T-helper 1 cell treated with Interleukin-12 subunit alpha and Interleukin-12 subunit beta and Interleukin-4 antibody, amounts not matched to agents 30 μg/mL and 1 μg/mL, for 36 hours (primary cell): Measurements from ENCODE around the gene FTO.

ENCODE experiments used
- H3K27ac Mint-ChIP-seq: one replicate; pipeline ENCODE4 v1.8.0; 2021; ENCODE audit warnings: mild to moderate bottlenecking, mixed read lengths
- H3K27me3 Mint-ChIP-seq: one replicate; pipeline ENCODE4 v1.8.0; 2021; ENCODE audit warnings: low read depth, mixed read lengths
- H3K36me3 Mint-ChIP-seq: one replicate; pipeline ENCODE4 v1.8.0; 2021; ENCODE audit warnings: low read depth, mixed read lengths
- H3K4me1 Mint-ChIP-seq: one replicate; pipeline ENCODE4 v1.8.0; 2021; ENCODE audit warnings: low read depth, mixed read lengths
- H3K4me3 Mint-ChIP-seq: one replicate; pipeline ENCODE4 v1.8.0; 2021; ENCODE audit warnings: mild to moderate bottlenecking, moderate library complexity, mixed read lengths
- H3K9me3 Mint-ChIP-seq: one replicate; pipeline ENCODE4 v1.8.0; 2021; ENCODE audit warnings: mixed read lengths

The FTO gene

DNA sequence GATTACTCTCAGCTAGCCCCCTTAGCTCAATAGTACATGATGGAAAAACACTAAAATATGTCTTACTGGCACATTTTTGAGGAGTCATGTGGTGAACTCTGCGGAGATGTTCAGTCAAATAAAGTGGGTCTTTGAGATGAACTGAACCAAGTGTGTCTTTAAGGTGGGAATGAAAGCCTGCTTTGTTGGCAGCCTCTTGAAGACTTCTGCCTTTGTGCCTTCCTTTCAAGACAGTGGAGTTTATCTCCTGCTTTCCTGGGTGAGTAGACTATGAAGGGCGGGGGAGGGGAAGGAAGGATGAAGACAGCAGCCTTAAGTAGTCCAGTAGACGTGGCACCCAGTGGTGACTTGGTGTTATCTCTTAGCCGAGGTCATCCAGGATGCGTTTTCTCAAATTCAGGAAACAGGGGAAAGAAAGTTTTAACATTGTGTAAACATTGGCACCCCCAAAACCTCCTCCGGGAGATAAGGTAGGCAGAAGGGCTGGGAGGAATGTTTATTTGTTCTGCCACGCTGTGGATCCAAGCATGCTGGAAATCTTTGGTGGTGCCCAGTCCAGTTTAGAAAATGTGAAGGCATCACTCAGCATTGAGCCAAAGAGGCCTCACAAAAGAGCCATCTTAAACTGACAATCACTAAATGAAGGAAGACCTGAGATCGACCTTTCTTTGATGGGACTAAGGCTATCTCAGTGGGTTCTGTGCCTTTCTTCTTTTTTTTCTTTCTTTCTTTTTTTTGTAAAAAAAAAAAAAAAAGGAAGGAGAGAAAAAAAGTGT is 220.6 kb downstream of the FTO start:
- Mint-ChIP-seq H3K27me3 (no peaks in the 10 kb centered on the region), H3K9me3 (no peaks in the 10 kb centered on the region), H3K27ac (no peak overlapping the region), H3K4me3 (no peak overlapping the region), H3K36me3 (peaks cover 1% of the 10 kb centered on the region), H3K4me1 (peaks cover 39% of the 10 kb centered on the region)

DNA sequence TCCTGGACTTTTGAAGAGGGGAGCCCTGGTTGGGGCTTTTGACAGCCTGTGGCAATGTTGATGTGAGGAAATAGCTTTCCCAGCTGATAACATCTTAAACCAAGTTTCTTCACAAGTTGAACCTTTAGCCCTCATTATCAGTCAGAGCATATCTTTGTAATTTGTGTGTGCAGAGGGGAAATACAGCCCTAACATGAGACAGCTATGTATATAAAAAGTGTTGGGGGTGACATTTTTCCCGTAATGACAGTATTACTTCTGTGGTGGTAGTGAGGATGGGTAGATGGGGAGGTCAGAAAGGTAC is 221.1 kb downstream of the FTO start:
- Mint-ChIP-seq H3K36me3 (peaks cover 1% of the 10 kb centered on the region), H3K4me3 (no peak overlapping the region), H3K27me3 (no peaks in the 10 kb centered on the region), H3K27ac (peak overlapping the region; percentile 21), H3K9me3 (no peaks in the 10 kb centered on the region), H3K4me1 (peaks cover 39% of the 10 kb centered on the region)

DNA sequence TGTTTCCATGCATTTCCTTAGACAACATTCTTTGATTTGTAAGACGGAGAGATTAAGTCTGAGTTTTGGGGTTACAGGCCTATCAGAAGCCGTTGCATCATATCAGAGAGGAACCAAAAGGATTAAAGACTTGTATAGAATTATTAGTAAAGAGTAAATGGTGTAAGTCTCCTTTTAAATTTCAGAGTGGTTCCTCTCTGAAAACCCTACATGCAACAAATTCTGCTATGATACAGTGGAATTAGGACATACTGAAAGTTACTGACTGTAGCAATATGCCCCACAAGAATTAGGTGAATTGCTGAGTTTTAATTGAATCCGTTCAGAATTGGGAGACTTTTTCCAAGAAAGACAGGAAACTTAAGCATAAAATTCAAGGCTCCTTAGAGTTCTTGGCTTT is 221.6 kb downstream of the FTO start:
- H3K9me3 Mint-ChIP-seq = no peaks in the 10 kb centered on the region
- peaks cover 34% of the 10 kb centered on the region for H3K4me1 Mint-ChIP-seq
- H3K27ac Mint-ChIP-seq = peak overlapping the region; percentile 21
- H3K4me3 Mint-ChIP-seq = no peak overlapping the region
- no peaks in the 10 kb centered on the region for H3K27me3 Mint-ChIP-seq
- H3K36me3 Mint-ChIP-seq = peaks cover 1% of the 10 kb centered on the region

DNA sequence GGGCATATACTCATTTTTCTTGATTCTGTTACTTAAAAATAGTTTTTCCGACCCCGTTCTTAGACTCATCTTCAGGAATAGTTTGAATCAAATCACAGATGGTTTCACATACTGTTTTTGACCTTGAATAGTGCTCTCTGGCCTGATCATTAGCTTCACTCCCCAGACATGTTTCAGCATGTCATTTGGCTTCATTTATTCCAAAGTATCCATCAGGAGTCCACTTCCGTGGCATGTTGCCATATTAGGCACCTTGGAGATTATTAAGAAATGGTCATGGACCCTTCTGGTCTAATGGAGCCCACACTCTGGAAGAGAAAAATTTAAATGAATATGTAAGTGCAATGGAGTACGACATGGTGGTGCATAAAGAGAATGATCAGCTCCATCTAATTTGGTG is 222.3 kb downstream of the FTO start:
- Mint-ChIP-seq H3K27ac (no peak overlapping the region), H3K4me1 (peaks cover 31% of the 10 kb centered on the region), H3K36me3 (peaks cover 3% of the 10 kb centered on the region), H3K9me3 (no peaks in the 10 kb centered on the region), H3K4me3 (no peak overlapping the region), H3K27me3 (no peaks in the 10 kb centered on the region)

DNA sequence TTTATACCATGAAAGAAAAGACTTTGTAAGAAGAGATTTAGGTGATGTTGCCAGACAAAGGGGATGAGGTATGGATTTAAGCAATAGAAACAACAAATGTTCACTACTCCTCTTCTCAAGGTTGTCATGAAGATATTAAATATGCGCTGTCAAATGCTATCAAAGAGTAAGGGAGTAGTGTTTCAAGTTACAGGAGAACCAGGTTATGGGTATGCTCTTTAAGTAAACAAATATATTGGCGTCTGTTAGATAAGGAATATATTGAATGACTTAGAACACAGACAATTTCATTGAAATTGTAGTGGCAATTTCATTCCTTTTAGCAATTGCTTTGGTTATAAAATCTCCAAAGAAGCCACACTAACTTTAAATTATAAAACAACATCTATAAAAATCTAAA is 229.0 kb downstream of the FTO start:
- Mint-ChIP-seq H3K27me3 (no peaks in the 10 kb centered on the region), H3K9me3 (no peaks in the 10 kb centered on the region), H3K4me3 (no peak overlapping the region), H3K36me3 (peaks cover 6% of the 10 kb centered on the region), H3K27ac (no peak overlapping the region), H3K4me1 (peaks cover 4% of the 10 kb centered on the region)

DNA sequence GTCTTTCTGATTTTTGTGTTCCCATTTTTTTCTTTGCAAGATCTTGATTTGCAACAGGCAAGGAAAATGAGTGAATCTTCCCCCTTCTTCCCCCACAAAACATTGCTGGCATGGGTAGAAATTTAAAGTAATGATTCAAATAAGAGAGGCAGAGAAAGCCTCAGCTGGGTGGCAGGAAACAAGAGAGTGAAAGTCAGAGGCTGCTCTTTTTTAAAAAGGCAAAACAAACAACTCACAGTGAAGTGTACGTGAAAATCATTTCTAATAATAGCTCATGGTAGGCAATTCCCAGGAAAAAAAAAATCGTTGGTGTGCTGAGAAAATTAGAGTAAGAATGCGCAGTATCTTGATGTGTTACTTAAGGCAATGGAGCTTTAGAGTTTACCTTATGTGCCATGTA is 229.5 kb downstream of the FTO start:
- H3K4me3 Mint-ChIP-seq = no peak overlapping the region
- no peak overlapping the region for H3K27ac Mint-ChIP-seq
- H3K27me3 Mint-ChIP-seq = no peaks in the 10 kb centered on the region
- peaks cover 7% of the 10 kb centered on the region for H3K36me3 Mint-ChIP-seq
- peaks cover 4% of the 10 kb centered on the region for H3K4me1 Mint-ChIP-seq
- H3K9me3 Mint-ChIP-seq = no peaks in the 10 kb centered on the region

DNA sequence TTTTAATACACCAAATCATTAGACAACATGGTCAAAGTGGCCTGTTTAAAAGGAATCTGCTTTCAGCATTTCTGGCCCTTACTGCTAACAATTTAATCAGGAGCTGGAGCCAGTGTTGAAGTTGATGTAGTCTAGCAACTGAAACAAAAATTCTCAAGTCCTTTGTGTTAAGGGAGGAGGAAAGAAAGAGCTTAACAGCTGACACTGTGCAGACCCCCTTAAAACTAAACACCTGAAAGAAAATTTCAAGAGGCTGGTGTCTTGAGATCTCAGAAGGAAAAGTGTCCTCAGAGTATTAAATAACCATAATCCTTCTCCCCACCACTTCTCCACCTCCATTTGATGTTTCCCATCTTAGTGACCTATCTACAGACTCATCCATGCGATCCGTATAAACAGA is 232.1 kb downstream of the FTO start:
- H3K4me3 Mint-ChIP-seq = no peak overlapping the region
- H3K4me1 Mint-ChIP-seq = peaks cover 4% of the 10 kb centered on the region
- peaks cover 15% of the 10 kb centered on the region for H3K36me3 Mint-ChIP-seq
- no peak overlapping the region for H3K27ac Mint-ChIP-seq
- H3K27me3 Mint-ChIP-seq = no peaks in the 10 kb centered on the region
- H3K9me3 Mint-ChIP-seq = no peaks in the 10 kb centered on the region

DNA sequence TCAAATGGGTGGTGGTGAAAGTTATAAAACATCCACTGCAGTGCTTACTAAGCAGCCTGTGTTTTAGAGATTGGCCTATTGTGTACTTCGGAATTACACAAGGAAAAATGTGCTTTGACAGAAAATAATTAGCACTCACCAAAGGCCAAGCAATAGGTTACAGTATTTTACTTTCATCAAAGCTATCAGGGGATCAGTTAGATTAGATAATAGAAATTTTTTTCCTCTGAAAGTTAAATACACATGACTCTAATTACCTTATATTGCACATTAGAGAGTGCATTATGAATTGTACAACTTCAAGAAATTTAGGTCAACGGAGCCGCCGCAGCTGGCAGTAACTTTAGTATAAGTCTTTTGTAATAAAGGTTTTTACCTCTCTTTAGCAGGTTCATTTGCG is 232.6 kb downstream of the FTO start:
- Mint-ChIP-seq H3K4me1 (peaks cover 4% of the 10 kb centered on the region), H3K9me3 (no peaks in the 10 kb centered on the region), H3K27ac (no peak overlapping the region), H3K27me3 (no peaks in the 10 kb centered on the region), H3K36me3 (peaks cover 17% of the 10 kb centered on the region), H3K4me3 (no peak overlapping the region)

DNA sequence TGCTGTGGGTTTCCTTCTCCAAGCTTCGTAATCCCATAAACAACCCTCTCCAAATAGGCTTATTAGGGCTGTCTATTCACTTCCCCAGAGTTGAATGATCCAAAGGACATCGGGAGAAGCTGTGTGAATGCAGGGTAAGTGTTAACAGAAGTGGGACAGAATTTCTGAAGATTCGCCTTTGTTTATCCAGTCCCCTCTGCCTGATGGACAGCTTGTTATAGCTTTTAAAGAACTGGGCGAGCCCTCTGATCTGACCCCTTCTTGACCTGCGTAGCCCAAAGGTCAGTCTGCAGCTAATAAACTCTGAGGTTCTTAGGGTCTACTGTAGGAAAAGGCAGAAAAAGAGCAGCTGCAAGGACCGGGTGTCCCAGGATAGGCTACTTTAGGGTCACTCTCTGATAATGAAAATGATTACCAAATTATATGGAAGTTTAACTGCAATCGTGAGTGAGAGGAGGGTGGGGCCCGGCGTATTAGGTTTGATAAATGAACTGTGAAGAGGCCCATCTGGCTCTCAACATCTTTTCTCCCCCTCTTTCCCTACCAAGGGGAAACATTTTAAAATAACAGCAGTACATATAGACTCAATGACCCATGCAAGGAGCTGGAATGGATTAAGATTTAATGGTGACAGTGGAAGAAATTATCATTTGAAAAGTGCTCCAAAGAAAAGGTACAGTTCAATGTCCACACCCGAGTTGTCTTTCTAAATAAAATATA is 233.4 kb downstream of the FTO start:
- Mint-ChIP-seq H3K27ac (no peak overlapping the region), H3K36me3 (peaks cover 24% of the 10 kb centered on the region), H3K4me1 (peaks cover 4% of the 10 kb centered on the region), H3K4me3 (no peak overlapping the region), H3K27me3 (no peaks in the 10 kb centered on the region), H3K9me3 (no peaks in the 10 kb centered on the region)

DNA sequence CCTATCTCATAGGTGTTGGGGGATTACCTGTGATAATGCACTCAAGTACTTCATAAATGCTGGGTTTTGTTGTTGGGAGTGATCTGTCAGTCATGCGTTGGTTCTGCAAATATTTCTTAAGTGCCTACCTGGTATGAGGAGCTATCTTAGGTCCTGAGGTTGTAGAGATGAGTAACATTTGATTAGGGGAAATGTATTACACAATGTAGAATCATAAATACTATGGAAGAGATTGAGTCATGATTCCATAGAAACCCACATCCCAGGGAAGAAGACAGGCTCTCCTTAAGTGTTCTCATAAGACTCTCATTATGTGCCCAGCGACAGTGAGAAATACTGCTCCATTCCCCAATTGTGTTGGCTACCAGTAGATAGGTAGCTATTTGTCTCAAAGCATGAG is 240.1 kb downstream of the FTO start:
- Mint-ChIP-seq H3K27ac (no peak overlapping the region), H3K9me3 (no peaks in the 10 kb centered on the region), H3K4me3 (no peak overlapping the region), H3K27me3 (no peaks in the 10 kb centered on the region), H3K4me1 (peaks cover 21% of the 10 kb centered on the region), H3K36me3 (peaks cover 17% of the 10 kb centered on the region)

DNA sequence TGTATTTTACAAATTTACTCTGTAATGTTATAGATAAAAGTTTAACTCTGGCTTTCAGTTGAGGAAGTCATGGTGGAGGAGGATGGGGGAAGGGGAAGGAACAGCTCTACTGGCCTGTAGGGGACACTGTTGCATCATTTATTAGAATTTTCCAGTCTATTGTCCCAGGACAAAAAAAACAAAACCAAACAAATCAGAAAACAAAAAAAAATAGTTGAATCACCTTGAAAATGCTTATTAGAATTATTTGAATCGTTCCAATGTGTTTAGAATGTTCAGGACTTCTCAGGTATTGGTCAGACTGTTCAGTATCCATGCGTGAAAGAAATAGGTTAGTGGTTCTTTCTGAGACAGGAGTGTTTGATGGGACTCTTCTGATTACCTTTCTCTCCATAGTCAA is 242.0 kb downstream of the FTO start:
- Mint-ChIP-seq H3K9me3 (no peaks in the 10 kb centered on the region), H3K27ac (no peak overlapping the region), H3K27me3 (no peaks in the 10 kb centered on the region), H3K4me1 (peaks cover 25% of the 10 kb centered on the region), H3K4me3 (no peak overlapping the region), H3K36me3 (peaks cover 10% of the 10 kb centered on the region)

DNA sequence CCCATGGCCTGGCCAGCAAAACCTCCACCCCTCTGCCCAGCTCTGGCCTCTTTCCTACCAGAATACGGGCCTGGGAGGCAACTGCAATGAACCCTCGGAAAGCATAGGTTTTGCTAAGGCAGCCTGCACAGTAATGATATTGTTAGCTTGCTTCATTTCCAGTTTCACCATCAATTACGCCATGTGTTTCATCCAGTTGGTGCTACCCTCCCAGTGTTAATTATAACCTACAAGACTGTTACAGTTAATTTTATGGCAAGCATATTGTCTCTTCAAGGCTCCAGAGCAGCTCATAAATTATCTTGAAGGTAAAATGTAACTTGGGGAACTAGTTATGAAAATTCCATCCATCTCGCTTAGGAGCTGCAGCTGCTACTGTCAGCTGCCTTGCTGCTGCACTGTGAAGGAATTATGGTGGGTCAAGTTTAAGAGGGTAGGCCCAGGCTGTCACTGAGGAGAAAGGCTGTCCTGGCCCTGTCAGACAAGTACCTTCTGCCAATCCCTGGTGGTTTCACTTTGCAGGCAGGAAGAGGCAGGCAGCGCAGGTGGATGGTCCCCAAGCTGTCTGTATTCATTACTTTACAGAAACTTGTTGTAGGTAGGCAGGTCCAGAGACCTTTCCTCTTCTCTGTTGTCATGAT is 242.9 kb downstream of the FTO start:
- H3K36me3 Mint-ChIP-seq = peaks cover 4% of the 10 kb centered on the region
- H3K27ac Mint-ChIP-seq = no peak overlapping the region
- no peaks in the 10 kb centered on the region for H3K27me3 Mint-ChIP-seq

DNA sequence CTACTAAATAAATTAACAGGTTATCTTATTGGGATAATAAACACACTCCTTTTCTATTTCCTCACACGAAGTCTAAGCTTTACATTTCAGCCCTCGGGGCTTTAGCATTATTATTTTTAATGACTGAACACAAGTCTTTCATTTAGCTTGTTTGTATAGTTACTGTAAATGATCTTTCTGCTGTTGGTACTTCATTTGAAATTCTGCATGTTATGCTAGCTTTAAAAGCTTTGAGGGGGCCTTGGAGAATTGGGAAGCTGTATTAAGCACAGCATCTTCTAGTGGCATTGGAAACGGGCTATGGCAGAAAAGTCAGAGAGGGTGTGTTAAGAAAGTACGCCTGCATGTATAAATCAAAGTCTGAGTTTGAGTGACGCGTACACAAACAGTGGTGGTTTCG is 243.7 kb downstream of the FTO start:
- Mint-ChIP-seq H3K36me3 (no peaks in the 10 kb centered on the region), H3K4me3 (no peak overlapping the region), H3K4me1 (peaks cover 37% of the 10 kb centered on the region), H3K27ac (no peak overlapping the region), H3K27me3 (no peaks in the 10 kb centered on the region), H3K9me3 (no peaks in the 10 kb centered on the region)

More for the DNA sequence above, 242.9 kb downstream of the FTO start:
- H3K4me3 Mint-ChIP-seq = no peak overlapping the region
- peaks cover 29% of the 10 kb centered on the region for H3K4me1 Mint-ChIP-seq
- H3K9me3 Mint-ChIP-seq = no peaks in the 10 kb centered on the region

DNA sequence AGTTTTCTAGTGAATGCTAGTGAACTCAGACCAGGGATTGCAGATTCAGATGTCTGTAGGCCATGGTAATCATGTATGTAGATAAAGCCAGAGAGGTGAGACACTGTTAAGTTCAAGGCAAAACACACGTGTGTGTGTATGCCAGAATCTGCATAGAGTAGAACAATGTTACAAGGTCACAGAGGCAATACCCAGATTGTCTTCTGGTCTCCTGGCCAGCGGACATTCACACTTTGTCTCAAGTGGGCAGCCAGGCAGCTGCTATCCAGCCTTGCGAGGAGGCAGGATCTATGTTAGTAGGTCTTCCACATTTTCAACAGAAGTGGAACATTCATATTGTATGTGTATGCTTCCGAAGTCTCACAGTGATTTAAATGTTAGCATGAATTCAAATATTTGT is 244.4 kb downstream of the FTO start:
- Mint-ChIP-seq H3K4me3 (no peak overlapping the region), H3K27me3 (no peaks in the 10 kb centered on the region), H3K27ac (no peak overlapping the region), H3K4me1 (peaks cover 41% of the 10 kb centered on the region), H3K9me3 (no peaks in the 10 kb centered on the region), H3K36me3 (peaks cover under 1% of the 10 kb centered on the region)
